SJSA1 (cell line): ENCODE results near the gene SLC6A1. TPM values are rescaled to one million over a fixed set of nuclear protein-coding genes. Genes with fewer than 3 reads are reported as not detected.

Experiments used
- DNase-seq, 2 experiments: peaks; one replicate each; pipeline ENCODE4 v3.0.0-alpha.2; 2015 to 2020; ENCODE audit warnings: low spot score in 2 of 2, low read depth in 1 of 2
- H3K27ac ChIP-seq: fragments of 250-450 bp; sonication (Bioruptor Pico); 2 replicates; pipeline ENCODE4 v1.5.1; 2020; ENCODE audit warnings: mild to moderate bottlenecking, moderate library complexity
- H3K27me3 ChIP-seq: fragments of 250-450 bp; sonication (Bioruptor Pico); replicated peaks from 2 replicates; pipeline ENCODE4 v1.5.1; 2020; ENCODE audit warnings: mild to moderate bottlenecking, moderate library complexity
- H3K36me3 ChIP-seq: fragments of 250-450 bp; sonication (Bioruptor Pico); 2 replicates; pipeline ENCODE4 v1.5.1; 2020; ENCODE audit warnings: mild to moderate bottlenecking
- H3K4me1 ChIP-seq: fragments of 250-450 bp; sonication (Bioruptor Pico); replicated peaks from 2 replicates; pipeline ENCODE4 v1.6.1; 2021; ENCODE audit warnings: mild to moderate bottlenecking
- H3K4me3 ChIP-seq: fragments of 250-450 bp; sonication (Bioruptor Pico); 2 replicates; pipeline ENCODE4 v1.5.1; 2020; ENCODE audit warnings: mild to moderate bottlenecking
- H3K9me3 ChIP-seq: fragments of 250-450 bp; sonication (Bioruptor Pico); replicated peaks from 2 replicates; pipeline ENCODE4 v1.5.1; 2020; ENCODE audit warnings: mild to moderate bottlenecking
- total RNA-seq: library from RNA; depleted of rRNA; stranded (reverse); fragments of >200 nt; shearing (Covaris generic); gene quantifications from 2 replicates; pipeline ENCODE4 v1.2.3, GENCODE V29; 2014; rRNA removed

Gene SLC6A1
- not detected in 2 replicates for total RNA-seq

- Histone ChIP-seq H3K4me3 (no peak within 1 kb of the TSS), H3K27me3 (peaks cover 76% of the 10 kb centered on the region), H3K4me1 (no peaks in the 10 kb centered on the region), H3K27ac (no peak within 1 kb of the TSS), H3K9me3 (no peaks in the 10 kb centered on the region), H3K36me3 (no peaks in the 10 kb centered on the region)
- DNase-seq: no peak
These were observed at the start of gene SLC6A1 for GRCh38 chr3:10992017-10992942. SLC6A1 (plus strand) TSS chr3:10992748; CDS start chr3:11017212, 24,464 bp downstream.

- H3K27ac ChIP-seq: no peak overlapping the region
- H3K4me1 ChIP-seq: peaks cover 18% of the 10 kb centered on the region
- no peaks in the 10 kb centered on the region for H3K27me3 ChIP-seq
- no peak overlapping the region for H3K4me3 ChIP-seq
- peaks cover 4% of the 10 kb centered on the region; the same call in 1 of the 2 replicates for H3K9me3 ChIP-seq
- no peaks in the 10 kb centered on the region for H3K36me3 ChIP-seq
- DNase-seq: no peak
These were observed 47.7 kb upstream of the SLC6A1 start for GRCh38 chr3:10944866-10945265.

- H3K27ac ChIP-seq: no peak overlapping the region
- no peak overlapping the region for H3K4me3 ChIP-seq
- peaks cover 4% of the 10 kb centered on the region; the same call in 1 of the 2 replicates for H3K9me3 ChIP-seq
- no peaks in the 10 kb centered on the region for H3K36me3 ChIP-seq
- peaks cover 9% of the 10 kb centered on the region for H3K4me1 ChIP-seq
- DNase-seq: peak; percentile 30 to 57
- H3K27me3 ChIP-seq: no peaks in the 10 kb centered on the region
These were observed 46.8 kb upstream of the SLC6A1 start for GRCh38 chr3:10945683-10946287.

GRCh38 chr3:10946526-10946925, 46.0 kb upstream of the SLC6A1 start:
- Histone ChIP-seq H3K9me3 (peaks cover 4% of the 10 kb centered on the region; the same call in 1 of the 2 replicates), H3K27ac (no peak overlapping the region), H3K4me3 (no peak overlapping the region), H3K4me1 (peaks cover 5% of the 10 kb centered on the region; the same call in 1 of the 2 replicates), H3K36me3 (no peaks in the 10 kb centered on the region), H3K27me3 (no peaks in the 10 kb centered on the region)
- no peak for DNase-seq

GRCh38 chr3:10948326-10948725, 44.2 kb upstream of the SLC6A1 start:
- DNase-seq: no peak
- H3K27me3 ChIP-seq: no peaks in the 10 kb centered on the region
- H3K27ac ChIP-seq: no peak overlapping the region
- no peaks in the 10 kb centered on the region for H3K4me1 ChIP-seq
- H3K36me3 ChIP-seq: no peaks in the 10 kb centered on the region
- no peaks in the 10 kb centered on the region for H3K9me3 ChIP-seq
- H3K4me3 ChIP-seq: no peak overlapping the region

GRCh38 chr3:10949197-10949596, 43.4 kb upstream of the SLC6A1 start:
- no peak overlapping the region for H3K4me3 ChIP-seq
- no peaks in the 10 kb centered on the region for H3K4me1 ChIP-seq
- no peaks in the 10 kb centered on the region for H3K36me3 ChIP-seq
- H3K27ac ChIP-seq: no peak overlapping the region
- H3K9me3 ChIP-seq: no peaks in the 10 kb centered on the region
- no peaks in the 10 kb centered on the region for H3K27me3 ChIP-seq
- DNase-seq: no peak

GRCh38 chr3:10950476-10951294, 41.9 kb upstream of the SLC6A1 start:
- Histone ChIP-seq H3K4me1 (no peaks in the 10 kb centered on the region), H3K9me3 (no peaks in the 10 kb centered on the region), H3K4me3 (no peak overlapping the region), H3K27ac (no peak overlapping the region), H3K27me3 (no peaks in the 10 kb centered on the region; the same call in 1 of the 2 replicates), H3K36me3 (no peaks in the 10 kb centered on the region)
- no peak for DNase-seq

- Histone ChIP-seq H3K4me3 (no peak overlapping the region), H3K27me3 (no peaks in the 10 kb centered on the region; the same call in 1 of the 2 replicates), H3K27ac (no peak overlapping the region), H3K9me3 (no peaks in the 10 kb centered on the region), H3K4me1 (no peaks in the 10 kb centered on the region), H3K36me3 (no peaks in the 10 kb centered on the region)
- no peak for DNase-seq
These were observed 41.1 kb upstream of the SLC6A1 start for GRCh38 chr3:10951295-10951926.

- Histone ChIP-seq H3K4me3 (no peak overlapping the region), H3K36me3 (no peaks in the 10 kb centered on the region), H3K9me3 (no peaks in the 10 kb centered on the region), H3K27ac (no peak overlapping the region), H3K27me3 (peaks cover 3% of the 10 kb centered on the region), H3K4me1 (no peaks in the 10 kb centered on the region)
- no peak for DNase-seq
These were observed 40.0 kb upstream of the SLC6A1 start for GRCh38 chr3:10952525-10952924.

- no peak for DNase-seq
- no peak overlapping the region for H3K27ac ChIP-seq
- H3K4me3 ChIP-seq: no peak overlapping the region
- H3K27me3 ChIP-seq: peaks cover 10% of the 10 kb centered on the region
- H3K4me1 ChIP-seq: no peaks in the 10 kb centered on the region
- no peaks in the 10 kb centered on the region for H3K9me3 ChIP-seq
- H3K36me3 ChIP-seq: no peaks in the 10 kb centered on the region
These were observed 37.8 kb upstream of the SLC6A1 start for GRCh38 chr3:10954740-10955139.

GRCh38 chr3:10955711-10956453, 36.7 kb upstream of the SLC6A1 start:
- no peak for DNase-seq
- no peaks in the 10 kb centered on the region for H3K4me1 ChIP-seq

GRCh38 chr3:10956531-10956930, 36.0 kb upstream of the SLC6A1 start:
- no peaks in the 10 kb centered on the region for H3K36me3 ChIP-seq
- no peak overlapping the region for H3K4me3 ChIP-seq
- H3K27ac ChIP-seq: no peak overlapping the region
- no peaks in the 10 kb centered on the region for H3K4me1 ChIP-seq
- no peaks in the 10 kb centered on the region for H3K9me3 ChIP-seq
- H3K27me3 ChIP-seq: peaks cover 10% of the 10 kb centered on the region
- no peak for DNase-seq

More at GRCh38 chr3:10955711-10956453, 36.7 kb upstream of the SLC6A1 start:
- Histone ChIP-seq H3K27ac (no peak overlapping the region), H3K4me3 (no peak overlapping the region), H3K9me3 (no peaks in the 10 kb centered on the region), H3K36me3 (no peaks in the 10 kb centered on the region), H3K27me3 (peaks cover 10% of the 10 kb centered on the region)
